Right lobe of liver (tissue), 6 donors: ENCODE data around the gene FAM50A. TPM values are rescaled to one million over a fixed set of nuclear protein-coding genes. Genes with fewer than 3 reads are reported as not detected.
A peak's percentile ranks its signal among the peaks of the same experiment; 100 is the strongest.

Experiments
- ATAC-seq, 4 donors: fragments of 200-7000 bp; cut with Tn5 transposase; one replicate each; pipeline ENCODE4 v1.9.1; 2020; ENCODE audit warnings: mild to moderate bottlenecking in 4 of 4, moderate library complexity in 4 of 4
- DNase-seq, 3 donors: peaks; one replicate each; pipeline ENCODE4 v3.0.0-alpha.2; 2020
- H3K27ac ChIP-seq, 3 donors: fragments of 200-600 bp; one replicate each; pipeline ENCODE4 v1.8.0; 2022
- H3K27me3 ChIP-seq, 2 donors: fragments of 200-600 bp; one replicate each; pipeline ENCODE4 v1.8.0; 2022
- H3K36me3 ChIP-seq, 4 donors: fragments of 200-600 bp; sonication (generic) in 1 of 4; one replicate each; pipeline versions ENCODE4 v1.5.1 to v1.8.0; 2017 to 2022; ENCODE audit warnings: control low read depth in 1 of 4
- H3K4me1 ChIP-seq, 4 donors: fragments of 200-600 bp; sonication (generic) in 1 of 4; one replicate each; pipeline versions ENCODE4 v1.5.1 to v1.8.0; 2017 to 2022; ENCODE audit warnings: control low read depth in 1 of 4
- H3K4me3 ChIP-seq, 3 donors: fragments of 200-600 bp; one replicate each; pipeline ENCODE4 v1.8.0; 2022
- H3K9me3 ChIP-seq, 4 donors: fragments of 200-600 bp; sonication (generic) in 1 of 4; one replicate each; pipeline versions ENCODE4 v1.5.1 to v1.8.0; 2017 to 2022; ENCODE audit warnings: control low read depth in 1 of 4
- POLR2A ChIP-seq: fragments of 450-650 bp; IDR thresholded peaks from one replicate; pipeline ENCODE4 v1.6.1; 2017; ENCODE audit warnings: antibody characterized with exemption, mild to moderate bottlenecking
- WGBS: methylation state at CpG from one replicate; pipeline ENCODE4 v1.1.6; 2018; ENCODE audit warnings: low coverage, low lambda C conversion rate; ENCODE audit not compliant: insufficient coverage; ENCODE audit errors: missing lambda C conversion rate; 5-methylcytosine and 5-hydroxymethylcytosine counted together
- intact Hi-C, 2 donors: fragments of 100-400 bp; cut with DNase I; formaldehyde crosslinking; loops; one replicate each; pipeline versions ENCODE4 v1.11.2 to v1.14.1; 2022
- total RNA-seq, 6 experiments: library from RNA; depleted of rRNA in 2 of 6; stranded (reverse); fragments of >200 nt in 2 of 6; fragmentation: NEBNext Ultra II Directional in 3 of 6; extraction: Animal tissue kit (Norgen Biotek cat#: 25700) in 3 of 6; gene quantifications; one replicate each; pipeline versions ENCODE4 v1.1.0 to v1.2.4, GENCODE V29; 2016 to 2023
- TF ChIP-seq, protein P1 (sequence below), 4 donors: fragments of 200-600 bp in 3 of 4; fragments of 450-650 bp in 1 of 4; IDR thresholded peaks; one replicate each; pipeline versions ENCODE4 v1.5.1 to v1.8.0; 2016 to 2022; ENCODE audit warnings: antibody characterized with exemption in 4 of 4, mild to moderate bottlenecking in 2 of 4
- donor health status: DM: no; HTN: yes; CAD: no.
- donor health status: DM: no; HTN: no; CAD: no.
- donor health status: DM: no; HTN: no; CAD: no.
- donor health status: DM: no; HTN: yes; CAD: no.
- donor health status: DM: no; HTN: yes; CAD: no.

Gene FAM50A
- total RNA-seq, 6 experiments from 2014 or later, result 19.2 to 36.8 (median 21.9) TPM

DNA sequence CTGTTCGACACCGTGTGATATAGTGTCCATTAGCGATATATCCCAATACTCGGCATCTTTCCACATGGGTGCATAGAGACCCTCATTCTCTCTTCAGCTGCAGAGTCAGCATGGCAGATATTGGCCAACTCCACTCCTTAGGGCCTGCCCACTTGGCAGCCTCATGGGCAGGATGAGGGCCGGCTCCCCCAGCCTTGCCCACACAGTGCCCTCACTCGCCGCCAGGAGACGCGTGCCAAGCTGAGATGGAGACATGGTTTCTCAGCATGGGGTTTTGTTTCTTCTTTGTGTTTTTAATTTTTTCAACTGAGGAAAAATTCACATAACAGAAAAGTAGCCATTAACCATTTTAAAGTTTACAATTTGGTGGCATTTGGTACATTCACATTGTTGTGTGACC is 8.9 kb downstream of the FAM50A start:
- Histone ChIP-seq H3K27ac (no peak overlapping the region), H3K9me3 (no peaks in the 10 kb centered on the region), H3K36me3 (peaks cover 0 to 3% (median 0%) of the 10 kb centered on the region in 4 donors), H3K4me3 (no peak overlapping the region), H3K4me1 (no peaks in the 10 kb centered on the region), H3K27me3 (no peaks in the 10 kb centered on the region)
- DNase-seq (no peak), ATAC-seq (no peak)
- intact Hi-C loops, result no loop called here
- TF ChIP-seq, protein P1, sequence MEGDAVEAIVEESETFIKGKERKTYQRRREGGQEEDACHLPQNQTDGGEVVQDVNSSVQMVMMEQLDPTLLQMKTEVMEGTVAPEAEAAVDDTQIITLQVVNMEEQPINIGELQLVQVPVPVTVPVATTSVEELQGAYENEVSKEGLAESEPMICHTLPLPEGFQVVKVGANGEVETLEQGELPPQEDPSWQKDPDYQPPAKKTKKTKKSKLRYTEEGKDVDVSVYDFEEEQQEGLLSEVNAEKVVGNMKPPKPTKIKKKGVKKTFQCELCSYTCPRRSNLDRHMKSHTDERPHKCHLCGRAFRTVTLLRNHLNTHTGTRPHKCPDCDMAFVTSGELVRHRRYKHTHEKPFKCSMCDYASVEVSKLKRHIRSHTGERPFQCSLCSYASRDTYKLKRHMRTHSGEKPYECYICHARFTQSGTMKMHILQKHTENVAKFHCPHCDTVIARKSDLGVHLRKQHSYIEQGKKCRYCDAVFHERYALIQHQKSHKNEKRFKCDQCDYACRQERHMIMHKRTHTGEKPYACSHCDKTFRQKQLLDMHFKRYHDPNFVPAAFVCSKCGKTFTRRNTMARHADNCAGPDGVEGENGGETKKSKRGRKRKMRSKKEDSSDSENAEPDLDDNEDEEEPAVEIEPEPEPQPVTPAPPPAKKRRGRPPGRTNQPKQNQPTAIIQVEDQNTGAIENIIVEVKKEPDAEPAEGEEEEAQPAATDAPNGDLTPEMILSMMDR (IDR thresholded peaks at IDR 0.05), result no peak
- no peak for TF ChIP-seq POLR2A
- WGBS, result 78% methylated on average over 9 of the region's 9 CpGs

DNA sequence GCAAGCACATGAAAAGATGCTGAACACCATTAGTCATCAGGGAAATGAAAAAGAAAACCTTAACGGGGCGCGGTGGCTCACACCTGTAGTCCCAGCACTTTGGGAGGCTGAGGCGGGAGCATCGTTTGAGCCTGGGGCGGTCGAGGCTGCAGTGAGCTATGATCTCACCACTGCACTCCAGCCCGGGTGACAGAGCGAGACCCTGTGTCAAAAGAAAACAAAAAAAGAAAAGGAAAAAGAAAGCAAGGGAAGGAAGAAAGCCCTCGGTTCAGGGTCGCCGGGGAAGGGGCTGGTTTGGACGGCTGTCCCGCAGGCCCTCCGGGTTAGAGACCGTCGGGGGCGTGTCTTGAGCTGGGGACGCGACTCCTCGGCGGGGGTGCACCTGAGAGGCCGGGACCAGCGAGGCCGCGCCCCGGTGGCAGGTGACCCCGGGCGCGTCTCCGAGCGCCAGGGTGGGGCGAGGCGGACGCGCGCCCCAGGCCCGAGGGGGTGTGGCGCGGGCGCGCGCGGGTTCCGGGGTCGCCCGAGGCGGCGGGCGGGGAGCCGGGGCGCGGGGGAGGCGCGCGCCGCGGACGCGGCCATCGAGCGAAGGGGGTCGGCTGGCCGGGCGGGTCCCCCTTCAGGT is 13.7 kb downstream of the FAM50A start:
- H3K4me3 ChIP-seq, result peak overlapping the region; percentile 26 to 65 (median 44)
- peak overlapping the region in 1 of 3 donors; percentile 13 for H3K27ac ChIP-seq
- intact Hi-C loops, result no loop called here
- ATAC-seq, result peak; percentile 48 to 71 (median 64)
- peak in 1 of 3 donors; percentile 55 for DNase-seq
- H3K36me3 ChIP-seq, result no peaks in the 10 kb centered on the region
- TF ChIP-seq, protein P1 (IDR thresholded peaks at IDR 0.05), result no peak
- TF ChIP-seq POLR2A, result no peak
- no peaks in the 10 kb centered on the region for H3K4me1 ChIP-seq
- WGBS, result 57% methylated on average over 29 of the region's 65 CpGs
- no peaks in the 10 kb centered on the region for H3K9me3 ChIP-seq
- H3K27me3 ChIP-seq, result no peaks in the 10 kb centered on the region

DNA sequence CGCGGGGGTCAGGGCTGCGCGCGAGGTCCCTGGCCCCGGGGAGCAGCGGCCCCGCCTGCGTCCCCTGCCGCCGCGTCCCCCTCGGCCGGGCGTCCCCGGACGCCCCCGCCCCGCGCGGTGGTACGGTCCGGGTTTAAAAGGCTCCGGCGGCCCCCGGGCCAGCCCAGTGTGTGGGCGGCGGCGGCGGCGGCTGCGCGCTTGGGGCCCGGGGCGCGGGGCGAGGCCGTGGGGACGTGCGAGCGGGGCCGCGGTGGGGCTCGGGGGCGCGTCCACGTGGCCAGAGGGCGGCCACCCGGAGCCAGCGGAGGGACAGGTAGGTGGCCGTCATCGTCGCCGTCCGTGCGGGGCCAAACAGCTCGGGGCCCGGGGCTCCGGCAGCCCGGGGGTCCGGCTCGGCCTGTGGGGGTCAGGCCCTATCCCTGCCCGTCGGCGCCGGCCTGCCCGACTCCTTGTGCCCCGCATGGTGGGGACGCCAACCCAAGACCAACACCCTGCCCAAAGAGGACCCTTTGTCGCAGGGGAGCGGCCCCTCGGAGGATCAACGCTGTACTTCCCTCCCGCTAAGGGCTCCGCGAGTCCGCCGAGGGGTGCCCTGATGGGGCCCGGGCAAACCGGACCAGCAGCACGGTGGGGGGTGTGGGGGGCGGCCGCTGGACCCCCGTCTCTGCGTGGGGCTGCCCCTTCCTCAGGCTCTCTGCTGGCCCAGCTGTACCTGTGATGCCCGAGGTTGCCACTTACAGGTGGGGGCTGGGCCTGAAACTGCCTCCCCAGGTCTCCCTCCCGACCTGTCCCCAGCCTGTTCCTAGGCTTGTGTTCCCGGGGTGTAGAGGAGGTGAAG is 14.4 kb downstream of the FAM50A start, which contains the start of gene PLXNA3:
PLXNA3 (plus strand) TSS at position 166 of the 838 bp plus-strand sequence. CDS start 1,903 bp downstream, outside the sequence.
- peak; percentile 48 to 78 (median 72) for ATAC-seq
- Histone ChIP-seq H3K36me3 (no peaks in the 10 kb centered on the region), H3K4me3 (peak within 1 kb of the TSS; percentile 36 to 65 (median 44)), H3K4me1 (no peaks in the 10 kb centered on the region), H3K9me3 (no peaks in the 10 kb centered on the region), H3K27ac (peak within 1 kb of the TSS in 1 of 3 donors; percentile 13), H3K27me3 (no peaks in the 10 kb centered on the region)
- peak in 1 of 3 donors; percentile 58 for DNase-seq
- 18% methylated on average over 16 of the region's 88 CpGs for WGBS
- intact Hi-C loops, result no loop called here
- peak; percentile 69 for TF ChIP-seq POLR2A
- TF ChIP-seq, protein P1 (IDR thresholded peaks at IDR 0.05), result no peak

DNA sequence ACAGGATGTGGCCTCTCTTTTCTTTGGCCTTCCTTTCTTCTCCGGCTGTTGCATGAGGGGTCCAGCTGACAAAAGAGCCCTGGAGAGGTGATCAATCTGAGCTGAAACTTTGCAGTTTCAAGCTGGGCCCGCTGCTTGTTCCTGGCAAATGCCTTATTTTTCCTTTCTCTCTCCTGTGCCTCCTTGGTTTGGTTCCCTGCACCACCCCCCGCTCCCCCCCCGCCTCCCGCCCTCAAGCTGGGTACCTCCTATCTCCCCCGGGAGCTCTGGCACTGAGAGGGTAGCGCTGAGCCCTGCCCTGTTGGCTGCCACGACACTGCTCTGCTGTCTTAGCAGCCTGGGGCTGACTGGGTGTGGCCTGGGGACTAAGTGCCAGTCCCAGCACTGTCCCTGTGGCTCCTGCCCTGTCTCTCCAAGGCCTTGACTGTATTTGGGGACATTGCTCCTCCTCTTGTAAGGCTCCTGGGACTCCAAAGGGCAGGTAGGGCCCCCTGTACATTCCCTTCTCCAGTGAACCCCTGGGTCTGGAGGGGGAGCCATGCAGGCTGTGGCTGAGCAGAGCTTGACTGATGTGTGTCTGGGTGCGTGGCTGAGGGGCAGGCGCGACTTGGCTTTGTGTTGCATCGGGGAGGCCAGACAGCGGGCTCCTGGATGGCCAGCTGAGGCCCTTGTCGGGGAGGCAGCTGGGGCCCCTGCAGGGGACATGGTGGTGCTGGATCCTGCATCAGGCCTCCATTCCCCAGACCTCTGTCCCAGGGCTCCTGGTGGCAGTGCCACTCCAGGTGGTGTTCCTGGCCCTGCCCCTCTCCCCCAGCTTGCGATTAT is 15.2 kb downstream of the FAM50A start:
- Histone ChIP-seq H3K4me1 (no peaks in the 10 kb centered on the region), H3K36me3 (no peaks in the 10 kb centered on the region), H3K9me3 (no peaks in the 10 kb centered on the region), H3K4me3 (peak overlapping the region; percentile 36 to 65 (median 44)), H3K27ac (no peak overlapping the region), H3K27me3 (no peaks in the 10 kb centered on the region)
- TF ChIP-seq, protein P1 (IDR thresholded peaks at IDR 0.05), result no peak
- no peak for TF ChIP-seq POLR2A
- intact Hi-C loops, result no loop called here
- 53% methylated on average over 10 of the region's 15 CpGs for WGBS
- ATAC-seq (peak; percentile 25 to 66 (median 55)), DNase-seq (no peak)
